Measurements from ENCODE around the gene CD7.

CD7 gene

GRCh38 chr17:82301300-82301915 lies 16.0 kb downstream of the CD7 start:
- in situ Hi-C loops (cut with HindIII; ENCODE audit: low pct_ligation_motif_present, low sequenced_read_pairs), result no loop called here
- no peak for TF ChIP-seq CTCF (IDR thresholded peaks at IDR 0.05; ENCODE audit: low read depth, low read length, missing control alignments)
- DNase-seq, result no peak
- Histone ChIP-seq H3K27ac (no peak overlapping the region), H3K27me3 (replicated peaks) (no peaks in the 10 kb centered on the region), H3K4me3 (ENCODE audit: low read depth, low read length) (no peak overlapping the region), H3K36me3 (replicated peaks) (no peaks in the 10 kb centered on the region)

DNA sequence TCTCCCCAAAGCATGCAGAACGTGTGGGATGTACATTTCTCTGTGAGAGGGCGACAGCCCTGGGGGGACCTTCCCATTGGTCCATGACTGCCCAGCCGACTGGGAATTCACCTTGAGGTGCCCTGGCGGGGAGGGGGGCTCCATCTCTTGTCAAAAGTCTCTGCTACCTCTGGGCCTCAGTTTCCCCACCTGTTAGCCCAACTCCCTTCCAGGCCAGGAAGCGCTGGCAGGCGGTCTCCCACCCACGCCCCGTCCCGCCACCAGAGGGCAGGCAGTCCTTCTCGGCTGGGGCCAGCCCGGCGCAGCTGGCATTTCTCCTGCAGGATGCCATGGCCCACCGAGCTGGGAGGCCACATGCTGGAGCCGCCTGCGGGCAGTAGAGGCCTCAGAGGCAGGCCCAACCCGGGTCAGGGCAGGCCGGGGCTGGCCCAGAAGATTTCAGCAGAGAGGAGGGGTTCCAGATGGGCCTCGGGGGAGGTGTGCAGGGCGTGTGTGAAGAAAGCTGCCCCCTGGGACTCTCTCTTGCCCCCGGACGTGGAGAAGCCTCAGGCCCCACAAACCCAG lies 16.6 kb downstream of the CD7 start:
- no peak for DNase-seq

DNA sequence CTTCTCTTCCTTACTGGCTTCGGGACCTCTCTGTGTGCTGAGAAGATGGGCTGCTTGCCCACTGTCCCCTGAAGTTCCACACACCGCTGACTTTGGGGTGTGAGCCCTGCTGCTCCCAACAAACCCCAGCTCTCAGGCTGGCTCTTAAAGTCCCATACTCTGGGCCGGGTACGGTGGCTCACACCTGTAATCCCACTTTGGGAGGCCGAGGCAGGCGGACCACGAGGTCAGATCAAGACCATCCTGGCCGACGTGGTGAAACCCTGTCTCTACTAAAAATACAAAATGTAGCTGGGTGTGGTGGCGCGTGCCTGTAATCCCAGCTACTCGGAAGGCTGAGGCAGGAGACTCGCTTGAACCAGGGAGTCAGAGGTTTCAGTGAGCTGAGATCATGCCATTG lies 17.2 kb downstream of the CD7 start:
- no peak for TF ChIP-seq CTCF (IDR thresholded peaks at IDR 0.05; ENCODE audit: low read depth, low read length, missing control alignments)
- no peaks in the 10 kb centered on the region for H3K27me3 ChIP-seq (replicated peaks)
- in situ Hi-C loops (cut with HindIII; ENCODE audit: low pct_ligation_motif_present, low sequenced_read_pairs), result no loop called here
- H3K4me3 ChIP-seq (ENCODE audit: low read depth, low read length), result no peak overlapping the region
- DNase-seq, result no peak
- H3K27ac ChIP-seq, result no peak overlapping the region
- no peaks in the 10 kb centered on the region for H3K36me3 ChIP-seq (replicated peaks)

More for the DNA sequence above, 16.6 kb downstream of the CD7 start:
- in situ Hi-C loops (cut with HindIII; ENCODE audit: low pct_ligation_motif_present, low sequenced_read_pairs), result no loop called here
- Histone ChIP-seq H3K27me3 (replicated peaks) (no peaks in the 10 kb centered on the region), H3K36me3 (replicated peaks) (no peaks in the 10 kb centered on the region), H3K4me3 (ENCODE audit: low read depth, low read length) (no peak overlapping the region), H3K27ac (no peak overlapping the region)
- peak; percentile 89 for TF ChIP-seq CTCF (IDR thresholded peaks at IDR 0.05; ENCODE audit: low read depth, low read length, missing control alignments)

DNA sequence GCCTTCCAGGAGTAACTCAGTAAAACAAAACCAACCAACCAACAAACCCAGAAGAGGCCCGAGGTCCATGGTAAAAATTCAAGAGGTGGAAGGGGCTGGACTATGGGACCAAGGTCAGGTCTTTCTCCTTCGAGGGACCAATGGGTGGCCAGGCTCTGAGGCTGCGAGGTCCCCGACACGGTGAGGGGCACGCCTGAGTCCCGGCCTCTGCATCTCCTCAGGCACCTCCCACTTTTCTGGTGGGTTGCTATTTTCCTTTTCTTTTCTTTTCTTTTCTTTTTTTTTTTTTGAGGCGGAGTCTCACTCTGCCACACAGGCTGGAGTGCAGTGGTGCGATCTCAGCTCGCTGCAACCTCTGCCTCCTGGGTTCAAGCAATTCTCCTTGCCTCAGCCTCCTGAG lies 18.0 kb downstream of the CD7 start:
- Histone ChIP-seq H3K36me3 (replicated peaks) (no peaks in the 10 kb centered on the region), H3K27ac (no peak overlapping the region), H3K27me3 (replicated peaks) (no peaks in the 10 kb centered on the region), H3K4me3 (ENCODE audit: low read depth, low read length) (no peak overlapping the region)
- in situ Hi-C loops (cut with HindIII; ENCODE audit: low pct_ligation_motif_present, low sequenced_read_pairs), result no loop called here
- DNase-seq, result no peak
- TF ChIP-seq CTCF (IDR thresholded peaks at IDR 0.05; ENCODE audit: low read depth, low read length, missing control alignments), result no peak

- Histone ChIP-seq H3K4me3 (ENCODE audit: low read depth, low read length) (peak overlapping the region; percentile 52), H3K36me3 (replicated peaks) (no peaks in the 10 kb centered on the region), H3K27ac (peak overlapping the region; percentile 92), H3K27me3 (replicated peaks) (no peaks in the 10 kb centered on the region)
- no peak for TF ChIP-seq CTCF (IDR thresholded peaks at IDR 0.05; ENCODE audit: low read depth, low read length, missing control alignments)
- in situ Hi-C loops (cut with HindIII; ENCODE audit: low pct_ligation_motif_present, low sequenced_read_pairs), result no loop called here
- no peak for DNase-seq
Observed at GRCh38 chr17:82298538-82299421, 18.6 kb downstream of the CD7 start.
